Esophagus muscularis mucosa (tissue), 3 donors: ENCODE data around the gene SYT6.

Experiments used
- CTCF ChIP-seq, 3 experiments: fragments of 200-600 bp in 2 of 3; fragments of 450-650 bp in 1 of 3; sonication (generic) in 2 of 3; IDR thresholded peaks; one replicate each; pipeline ENCODE4 v1.5.1; 2017 to 2019; ENCODE audit warnings: antibody characterized with exemption in 3 of 3, mild to moderate bottlenecking in 2 of 3, moderate library complexity in 1 of 3
- POLR2A ChIP-seq: fragments of 450-650 bp; IDR thresholded peaks from one replicate; pipeline ENCODE4 v1.6.1; 2017; ENCODE audit warnings: antibody characterized with exemption, moderate library complexity, mild to moderate bottlenecking, low read depth
- POLR2AphosphoS5 ChIP-seq, 2 donors: sonication (generic); formaldehyde crosslinking; IDR thresholded peaks; one replicate each; pipeline ENCODE4 v1.6.1; 2017; ENCODE audit warnings: antibody characterized with exemption in 2 of 2

GRCh38 chr1:114164840-114165543 is 11.3 kb upstream of the SYT6 start:
- TF ChIP-seq CTCF (IDR thresholded peaks at IDR 0.05) (no peak), POLR2AphosphoS5 (IDR thresholded peaks at IDR 0.05) (no peak), POLR2A (no peak)
